HG03558 (cell line): ENCODE measurements around the gene PTS.

Experiments
- ATAC-seq: cut with Tn5 transposase; IDR thresholded peaks from one replicate; pipeline ENCODE4 v1.9.1; 2021; ENCODE audit warnings: moderate number of reproducible peaks; ENCODE audit not compliant: unreplicated experiment; ENCODE audit errors: extremely low read depth

The PTS gene

DNA sequence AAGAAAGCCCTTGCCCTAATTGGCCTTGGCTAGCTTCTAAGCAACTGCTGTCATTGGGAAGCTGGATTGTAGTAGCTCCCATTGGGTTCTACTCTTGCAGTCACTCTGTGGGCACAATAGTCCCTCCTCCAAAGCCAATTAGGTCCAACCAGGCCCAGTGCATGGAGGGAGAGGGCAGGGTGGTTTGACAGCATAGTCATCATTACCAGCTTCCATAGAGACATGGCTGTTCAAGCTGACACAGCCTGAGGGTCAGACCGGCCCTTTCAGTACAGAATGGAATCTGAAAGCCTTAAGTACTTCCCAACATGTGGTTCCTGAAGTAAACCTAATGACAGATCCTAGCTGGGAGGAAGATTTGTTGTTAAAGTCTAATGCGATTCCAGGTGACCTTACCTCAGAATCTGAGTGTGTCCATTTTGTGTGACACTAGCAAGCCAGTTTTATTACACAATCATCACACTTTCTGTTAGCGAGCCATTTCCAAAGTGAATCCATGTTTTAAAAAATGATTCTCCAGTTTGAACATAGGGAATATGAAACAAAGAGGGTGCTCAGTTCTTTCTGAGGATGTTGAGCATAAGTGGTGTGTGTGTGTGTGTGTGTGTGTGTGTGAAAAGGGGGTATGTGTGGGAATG lies 27.5 kb downstream of the PTS start:
- ATAC-seq = no peak

- no peak for ATAC-seq
These were observed 29.0 kb downstream of the PTS start for GRCh38 chr11:112255067-112255720.

GRCh38 chr11:112260490-112260889 lies 34.3 kb downstream of the PTS start, which contains the start of gene PLET1:
PLET1 (minus strand) TSS chr11:112260860; CDS start chr11:112260589, 271 bp downstream.
- no peak for ATAC-seq

DNA sequence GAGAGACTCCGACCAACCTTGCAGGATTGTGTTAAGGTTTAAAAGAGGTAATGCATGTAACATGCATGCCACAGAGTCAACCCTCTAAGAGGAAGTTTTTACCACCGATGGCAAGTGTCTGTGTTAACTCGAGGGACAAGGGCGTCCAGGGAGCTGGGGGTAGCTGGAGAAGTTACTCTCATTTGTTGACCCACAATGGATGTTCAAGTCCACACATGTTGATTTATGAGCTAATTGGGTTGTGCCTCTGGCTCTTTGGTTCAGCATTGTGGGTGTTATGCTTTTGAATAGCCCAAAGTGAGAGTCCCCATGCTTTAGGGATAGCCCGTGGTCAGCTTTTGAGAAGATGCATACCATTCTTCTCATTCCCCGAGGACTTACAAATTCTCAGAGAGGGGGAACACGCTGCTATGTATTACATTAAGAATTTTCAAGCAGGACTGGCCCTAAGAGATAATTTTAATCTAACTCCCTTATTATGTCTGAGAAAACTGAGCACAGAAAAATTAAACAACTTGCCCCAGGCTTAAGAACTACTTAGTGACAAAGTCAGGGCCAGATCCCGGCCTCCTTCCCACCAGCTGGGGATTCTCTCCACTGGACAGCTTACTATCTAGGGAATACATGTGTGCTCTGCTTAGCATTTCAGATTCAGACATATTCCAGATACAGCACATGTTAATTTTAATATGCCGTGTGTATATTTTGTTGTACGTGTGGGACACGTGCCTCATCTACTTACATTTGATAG lies 39.6 kb downstream of the PTS start:
- ATAC-seq = no peak

DNA sequence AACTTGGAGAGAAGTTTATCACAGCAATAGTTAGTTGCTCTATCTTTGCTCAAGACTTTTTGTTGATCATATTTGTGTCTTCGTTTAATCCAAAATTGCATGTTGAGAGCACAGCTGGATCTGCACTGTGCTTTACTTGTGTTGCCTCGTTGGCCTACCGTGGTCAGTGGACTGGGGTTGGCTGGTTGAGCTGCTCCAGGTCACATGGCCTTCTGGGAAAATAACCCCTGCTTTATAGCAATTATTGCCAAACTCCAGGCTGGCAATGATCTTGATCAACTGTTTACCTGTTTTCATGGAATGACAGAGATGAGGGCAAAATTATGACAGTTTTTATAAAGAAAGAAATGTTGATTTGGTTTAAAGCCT lies 40.2 kb downstream of the PTS start:
- ATAC-seq = no peak

GRCh38 chr11:112267188-112267591 lies 41.0 kb downstream of the PTS start:
- no peak for ATAC-seq

GRCh38 chr11:112268406-112268805 lies 42.2 kb downstream of the PTS start:
- ATAC-seq = no peak

GRCh38 chr11:112269139-112269538 lies 42.9 kb downstream of the PTS start:
- no peak for ATAC-seq

DNA sequence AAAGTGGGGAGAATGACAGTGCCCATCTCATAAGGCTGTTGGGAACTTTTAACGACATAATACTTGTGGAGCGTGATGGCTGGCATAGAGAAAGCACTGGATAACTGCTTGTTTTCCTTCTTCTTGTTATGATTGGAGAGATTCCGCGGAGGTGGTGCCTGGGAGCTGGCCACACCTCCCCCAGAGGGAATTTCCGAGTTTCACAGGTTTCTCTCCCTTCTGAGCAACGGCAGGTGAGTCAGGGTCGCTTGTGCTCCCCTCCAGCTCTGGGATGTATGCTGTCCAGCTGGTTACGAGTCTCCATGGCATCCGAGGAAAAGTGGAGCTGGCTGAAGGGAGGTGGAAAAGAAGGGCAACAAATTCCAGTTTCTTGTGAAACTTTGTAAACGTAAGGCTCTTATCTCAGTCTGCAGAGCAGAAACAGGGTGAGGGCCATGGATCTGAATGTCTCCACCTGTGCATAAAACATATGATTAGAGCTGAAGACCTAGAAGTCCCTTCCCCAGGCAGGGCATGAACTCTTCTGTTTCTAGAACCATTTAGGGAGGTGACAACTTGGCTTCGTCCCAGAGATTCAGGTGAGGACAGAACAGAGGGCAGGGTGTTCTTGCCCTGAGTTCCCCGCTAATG lies 44.4 kb downstream of the PTS start:
- ATAC-seq = no peak

DNA sequence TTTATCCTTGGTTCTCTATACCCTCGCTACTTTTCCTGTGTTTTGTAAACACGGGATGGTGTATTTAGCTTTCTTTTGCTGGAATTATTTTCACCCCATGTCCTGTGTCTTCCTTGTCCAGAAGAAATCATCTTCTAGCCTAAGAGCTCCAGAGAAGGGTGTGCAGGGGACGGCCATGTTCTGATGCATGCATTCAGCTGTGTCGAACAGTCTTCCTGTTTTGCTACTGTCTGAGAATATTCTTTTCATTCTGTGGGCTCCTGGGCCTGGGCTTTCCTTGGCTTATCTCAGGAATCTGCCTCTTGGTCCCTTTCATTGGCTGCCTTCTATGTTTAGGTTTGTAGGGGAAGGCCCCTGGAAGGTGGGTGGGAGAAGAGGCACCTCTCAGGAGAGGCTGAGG lies 45.0 kb downstream of the PTS start:
- ATAC-seq = no peak

DNA sequence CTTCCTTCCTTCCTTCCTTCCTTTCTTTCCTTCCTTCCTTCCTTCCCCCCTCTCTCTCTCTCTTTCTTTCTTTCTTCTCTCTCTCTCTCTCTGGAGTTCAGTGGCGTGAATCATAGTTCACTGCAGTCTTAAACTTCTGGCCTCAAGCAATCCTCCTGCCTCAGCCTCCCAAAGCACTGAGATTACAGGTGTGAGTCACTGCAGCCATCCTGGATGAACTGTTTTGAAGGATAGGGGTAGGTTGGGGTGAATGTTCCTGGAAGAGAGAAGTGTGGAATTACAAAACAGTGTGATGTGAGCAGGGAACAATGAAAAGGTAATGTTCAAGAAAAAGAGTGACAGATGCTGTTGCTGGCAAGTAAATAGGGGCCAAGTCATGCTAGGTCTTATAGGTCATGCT lies 46.8 kb downstream of the PTS start:
- no peak for ATAC-seq

- ATAC-seq = no peak
These were observed 48.0 kb downstream of the PTS start for GRCh38 chr11:112274007-112274783.

GRCh38 chr11:112277029-112277428 lies 50.8 kb downstream of the PTS start:
- no peak for ATAC-seq

- no peak for ATAC-seq
These were observed 51.7 kb downstream of the PTS start for GRCh38 chr11:112277941-112278340.

- ATAC-seq = no peak
These were observed 52.6 kb downstream of the PTS start for GRCh38 chr11:112278803-112279202.

DNA sequence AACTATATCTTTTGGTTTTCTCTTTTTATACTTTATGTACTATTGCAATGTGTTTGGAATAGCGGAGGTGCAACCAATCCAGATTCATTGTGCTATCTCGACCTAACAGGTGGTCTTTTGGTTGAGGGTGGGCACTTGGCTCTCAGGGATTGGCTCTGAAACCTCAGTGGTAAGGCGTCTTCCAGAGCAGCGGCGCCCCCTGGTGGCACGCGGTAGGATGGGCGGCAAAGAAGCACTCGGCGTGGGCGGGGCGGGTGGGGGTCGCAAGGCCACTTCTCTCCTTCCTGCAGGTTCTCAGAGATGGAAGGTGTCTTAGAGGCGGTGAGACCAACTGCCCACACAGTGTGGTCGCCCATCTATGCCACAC lies 53.7 kb downstream of the PTS start:
- ATAC-seq = no peak

GRCh38 chr11:112280268-112281126 lies 54.3 kb downstream of the PTS start:
- no peak for ATAC-seq

- ATAC-seq = no peak
These were observed 55.5 kb downstream of the PTS start for GRCh38 chr11:112281726-112282125.
